IPS DF 4.7 (cell line): Measurements from ENCODE around the gene ZSWIM3.
A peak's percentile ranks its signal among the peaks of the same experiment; 100 is the strongest.

Experiments used
- DNase-seq: peaks from one replicate; pipeline ENCODE4 v3.0.0-alpha.2; 2013; ENCODE audit warnings: low spot score; ENCODE audit errors: extremely low read depth

Gene ZSWIM3

GRCh38 chr20:45909336-45909808, 52.0 kb downstream of the ZSWIM3 start:
- DNase-seq: no peak

GRCh38 chr20:45909817-45910669, 52.6 kb downstream of the ZSWIM3 start:
- no peak for DNase-seq

GRCh38 chr20:45910670-45911485, 53.5 kb downstream of the ZSWIM3 start:
- DNase-seq: peak; percentile 99

- DNase-seq: no peak
Observed at GRCh38 chr20:45911486-45912343, 54.3 kb downstream of the ZSWIM3 start, which contains the start of gene PLTP. Gene PLTP, minus strand, starts transcription at chr20:45912155. Its CDS starts 703 bp downstream, at chr20:45911452.

- DNase-seq: no peak
Observed at GRCh38 chr20:45912344-45912682, 54.9 kb downstream of the ZSWIM3 start.

- DNase-seq: no peak
Observed at GRCh38 chr20:45913116-45913515, 55.7 kb downstream of the ZSWIM3 start.

- no peak for DNase-seq
Observed at GRCh38 chr20:45917790-45918141, 60.4 kb downstream of the ZSWIM3 start.

- no peak for DNase-seq
Observed at GRCh38 chr20:45918182-45918737, 60.8 kb downstream of the ZSWIM3 start.

- no peak for DNase-seq
Observed at GRCh38 chr20:45918779-45919537, 61.5 kb downstream of the ZSWIM3 start.

- DNase-seq: no peak
Observed at GRCh38 chr20:45919542-45920399, 62.4 kb downstream of the ZSWIM3 start.

GRCh38 chr20:45920462-45921336, 63.3 kb downstream of the ZSWIM3 start:
- no peak for DNase-seq

- DNase-seq: no peak
Observed at GRCh38 chr20:45921337-45922189, 64.1 kb downstream of the ZSWIM3 start.

GRCh38 chr20:45924391-45925261, 67.2 kb downstream of the ZSWIM3 start:
- DNase-seq: no peak

- DNase-seq: no peak
Observed at GRCh38 chr20:45925821-45926506, 68.5 kb downstream of the ZSWIM3 start.

GRCh38 chr20:45926731-45927070, 69.3 kb downstream of the ZSWIM3 start:
- DNase-seq: no peak
